ENCODE measurements around the gene GABARAP. TPM values are rescaled to one million over a fixed set of nuclear protein-coding genes. Genes with fewer than 3 reads are reported as not detected.

The GABARAP gene
- total RNA-seq, 1 experiment from 2014 or later = 228 TPM

DNA sequence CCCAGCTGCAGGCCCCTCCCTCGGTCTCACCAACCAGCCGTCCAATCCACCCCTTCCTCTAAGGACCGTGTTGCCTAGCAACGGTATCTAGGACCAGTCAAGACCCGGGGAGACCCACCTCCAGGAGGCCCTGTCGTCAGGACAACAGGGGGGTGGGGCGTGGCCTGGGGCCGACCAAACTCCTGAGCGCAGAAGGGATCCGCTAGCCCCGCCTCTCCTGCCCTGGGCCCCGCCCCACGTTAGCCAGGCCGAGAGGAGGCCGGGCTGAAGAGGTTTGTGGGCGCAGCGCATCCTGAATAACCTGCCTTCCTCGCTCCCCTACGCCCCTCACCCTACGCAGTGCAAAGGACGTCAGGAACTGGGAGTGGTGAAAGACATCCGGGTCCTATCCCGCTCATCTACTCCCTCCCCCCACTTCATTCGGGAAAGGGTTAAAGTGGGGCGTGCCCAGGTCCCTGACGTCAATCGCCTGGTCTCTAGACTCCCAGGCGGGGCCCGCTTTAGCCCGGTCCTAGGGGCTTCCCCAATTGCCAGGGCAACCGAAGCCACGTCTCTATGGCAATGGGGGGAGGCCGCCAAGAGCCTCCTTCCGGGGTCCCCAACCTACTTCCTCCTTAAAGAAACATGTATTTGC, 37.3 kb downstream of the GABARAP start:
- Mint-ChIP-seq H3K9me3 (no peaks in the 10 kb centered on the region), H3K36me3 (peaks cover 23% of the 10 kb centered on the region), H3K4me1 (peaks cover 38% of the 10 kb centered on the region), H3K4me3 (peak overlapping the region; percentile 71), H3K27me3 (ENCODE audit: low read depth) (no peaks in the 10 kb centered on the region), H3K27ac (peak overlapping the region; percentile 78)
- TF ChIP-seq, protein P1, sequence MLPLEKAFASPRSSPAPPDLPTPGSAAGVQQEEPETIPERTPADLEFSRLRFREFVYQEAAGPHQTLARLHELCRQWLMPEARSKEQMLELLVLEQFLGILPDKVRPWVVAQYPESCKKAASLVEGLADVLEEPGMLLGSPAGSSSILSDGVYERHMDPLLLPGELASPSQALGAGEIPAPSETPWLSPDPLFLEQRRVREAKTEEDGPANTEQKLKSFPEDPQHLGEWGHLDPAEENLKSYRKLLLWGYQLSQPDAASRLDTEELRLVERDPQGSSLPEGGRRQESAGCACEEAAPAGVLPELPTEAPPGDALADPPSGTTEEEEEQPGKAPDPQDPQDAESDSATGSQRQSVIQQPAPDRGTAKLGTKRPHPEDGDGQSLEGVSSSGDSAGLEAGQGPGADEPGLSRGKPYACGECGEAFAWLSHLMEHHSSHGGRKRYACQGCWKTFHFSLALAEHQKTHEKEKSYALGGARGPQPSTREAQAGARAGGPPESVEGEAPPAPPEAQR (CRISPR knock-in tag; IDR thresholded peaks at IDR 0.05) = no peak
- TF ChIP-seq GABPB1 (CRISPR knock-in tag; IDR thresholded peaks at IDR 0.05) = no peak
- TF ChIP-seq CREM (CRISPR knock-in tag; IDR thresholded peaks at IDR 0.05) = peak; percentile 81; the same call in 1 of the 2 replicates
- TF ChIP-seq EMX1 (CRISPR knock-in tag; IDR thresholded peaks at IDR 0.05) = no peak
- TF ChIP-seq, protein P2, sequence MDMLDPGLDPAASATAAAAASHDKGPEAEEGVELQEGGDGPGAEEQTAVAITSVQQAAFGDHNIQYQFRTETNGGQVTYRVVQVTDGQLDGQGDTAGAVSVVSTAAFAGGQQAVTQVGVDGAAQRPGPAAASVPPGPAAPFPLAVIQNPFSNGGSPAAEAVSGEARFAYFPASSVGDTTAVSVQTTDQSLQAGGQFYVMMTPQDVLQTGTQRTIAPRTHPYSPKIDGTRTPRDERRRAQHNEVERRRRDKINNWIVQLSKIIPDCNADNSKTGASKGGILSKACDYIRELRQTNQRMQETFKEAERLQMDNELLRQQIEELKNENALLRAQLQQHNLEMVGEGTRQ (CRISPR knock-in tag; IDR thresholded peaks at IDR 0.05) = peak; percentile 34; the same call in 1 of the 2 replicates
- TF ChIP-seq ZBTB21 (CRISPR knock-in tag; IDR thresholded peaks at IDR 0.05; ENCODE audit: borderline replicate concordance) = peak; percentile 86
- TF ChIP-seq SMAD4 (CRISPR knock-in tag; IDR thresholded peaks at IDR 0.05) = no peak
- TF ChIP-seq SP1 (CRISPR knock-in tag; conservative IDR thresholded peaks at IDR 0.05) = peak; percentile 93
- DNase-seq (ENCODE audit: low spot score) (peak; percentile 98), ATAC-seq (peak; percentile 81)
- ChIA-PET POLR2A (interaction anchor here (0.5 kb wide), 1 partner anchor 37 kb away, joined by 3 read pairs; no protein-coding TSS in a partner anchor), CTCF (interaction anchor here (1.3 kb wide), 1 partner anchor 9 kb away, joined by 4 read pairs; no protein-coding TSS in a partner anchor)

DNA sequence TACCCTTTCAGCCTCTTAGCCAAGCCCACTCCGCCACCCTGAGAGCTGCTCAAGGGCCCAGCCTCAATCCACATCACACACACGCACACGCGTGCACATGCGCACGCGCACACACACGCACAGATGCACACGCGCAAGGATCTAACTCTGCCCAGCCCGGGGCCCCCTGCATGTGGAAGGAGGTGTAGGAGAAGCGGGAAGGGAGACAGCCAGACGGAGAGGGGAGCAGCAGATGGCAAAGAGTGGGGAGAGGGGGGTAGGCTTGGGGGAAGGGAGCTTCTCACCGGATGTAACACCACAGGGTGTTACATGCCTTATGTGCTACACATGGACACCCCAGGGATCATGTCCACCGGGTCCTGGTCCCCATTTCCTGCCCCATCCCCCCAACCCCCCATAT, 37.9 kb downstream of the GABARAP start:
- no peak for ATAC-seq
- ChIA-PET POLR2A (interaction anchor here (0.5 kb wide), 1 partner anchor 37 kb away, joined by 3 read pairs; no protein-coding TSS in a partner anchor), CTCF (interaction anchor here (0.6 to 1.3 kb wide), 2 partner anchors 10 to 13 kb away, joined by 3 to 4 read pairs; no protein-coding TSS in a partner anchor)
- Mint-ChIP-seq H3K36me3 (peaks cover 24% of the 10 kb centered on the region), H3K4me1 (peaks cover 37% of the 10 kb centered on the region), H3K27me3 (ENCODE audit: low read depth) (no peaks in the 10 kb centered on the region), H3K9me3 (no peaks in the 10 kb centered on the region), H3K4me3 (peak overlapping the region; percentile 71), H3K27ac (peak overlapping the region; percentile 78; the same call in 1 of the 2 replicates)
- no peak for TF ChIP-seq PRRX2 (CRISPR knock-in tag; IDR thresholded peaks at IDR 0.05)
- TF ChIP-seq TEAD4 (CRISPR knock-in tag; IDR thresholded peaks at IDR 0.05) = no peak
- TF ChIP-seq NFYB (CRISPR knock-in tag; conservative IDR thresholded peaks at IDR 0.05; ENCODE audit: low read depth) = no peak
- TF ChIP-seq JUN (CRISPR knock-in tag; IDR thresholded peaks at IDR 0.05) = no peak
- 0 out of 2 replicates have a peak, but pooled peaks have one; percentile 39 for TF ChIP-seq FOXP1 (CRISPR knock-in tag; IDR thresholded peaks at IDR 0.05; ENCODE audit: borderline replicate concordance)
- no peak for TF ChIP-seq ZNF263 (CRISPR knock-in tag; IDR thresholded peaks at IDR 0.05; ENCODE audit: low read depth)
- 0 out of 2 replicates have a peak, but pooled peaks have one; percentile 14 for TF ChIP-seq NFE2L1 (CRISPR knock-in tag; IDR thresholded peaks at IDR 0.05)
- no peak for DNase-seq (ENCODE audit: low spot score)

DNA sequence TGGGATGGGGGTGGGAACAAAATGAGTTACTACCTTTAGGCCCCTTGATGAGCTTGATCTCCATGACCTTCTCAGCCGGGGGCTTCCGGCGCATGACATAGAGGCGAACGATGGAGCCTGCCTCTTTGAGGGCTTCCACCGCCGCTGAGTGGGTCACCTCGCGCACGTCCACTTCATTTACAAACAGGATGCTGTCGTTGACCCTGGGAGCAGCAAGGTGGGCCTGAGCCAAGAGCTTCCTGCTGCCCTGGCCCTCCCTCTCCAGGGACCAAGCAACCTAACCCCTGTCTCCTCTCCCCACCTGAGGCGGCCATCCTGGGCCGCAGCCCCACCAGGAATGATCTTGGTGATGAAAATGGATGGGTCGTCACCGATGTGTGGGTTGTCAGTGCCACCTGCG, 38.9 kb downstream of the GABARAP start:
- ATAC-seq (no peak), DNase-seq (ENCODE audit: low spot score) (no peak)
- CTCF ChIA-PET = no interaction called here
- POLR2A ChIA-PET = no interaction called here
- H3K36me3 Mint-ChIP-seq = peaks cover 24% of the 10 kb centered on the region
- no peak for TF ChIP-seq TCF7 (CRISPR knock-in tag; IDR thresholded peaks at IDR 0.05; ENCODE audit: low read depth)
- no peak for TF ChIP-seq RORB (CRISPR knock-in tag; IDR thresholded peaks at IDR 0.05)
- no peak for TF ChIP-seq SMAD4 (CRISPR knock-in tag; IDR thresholded peaks at IDR 0.05)
- TF ChIP-seq, protein P3, sequence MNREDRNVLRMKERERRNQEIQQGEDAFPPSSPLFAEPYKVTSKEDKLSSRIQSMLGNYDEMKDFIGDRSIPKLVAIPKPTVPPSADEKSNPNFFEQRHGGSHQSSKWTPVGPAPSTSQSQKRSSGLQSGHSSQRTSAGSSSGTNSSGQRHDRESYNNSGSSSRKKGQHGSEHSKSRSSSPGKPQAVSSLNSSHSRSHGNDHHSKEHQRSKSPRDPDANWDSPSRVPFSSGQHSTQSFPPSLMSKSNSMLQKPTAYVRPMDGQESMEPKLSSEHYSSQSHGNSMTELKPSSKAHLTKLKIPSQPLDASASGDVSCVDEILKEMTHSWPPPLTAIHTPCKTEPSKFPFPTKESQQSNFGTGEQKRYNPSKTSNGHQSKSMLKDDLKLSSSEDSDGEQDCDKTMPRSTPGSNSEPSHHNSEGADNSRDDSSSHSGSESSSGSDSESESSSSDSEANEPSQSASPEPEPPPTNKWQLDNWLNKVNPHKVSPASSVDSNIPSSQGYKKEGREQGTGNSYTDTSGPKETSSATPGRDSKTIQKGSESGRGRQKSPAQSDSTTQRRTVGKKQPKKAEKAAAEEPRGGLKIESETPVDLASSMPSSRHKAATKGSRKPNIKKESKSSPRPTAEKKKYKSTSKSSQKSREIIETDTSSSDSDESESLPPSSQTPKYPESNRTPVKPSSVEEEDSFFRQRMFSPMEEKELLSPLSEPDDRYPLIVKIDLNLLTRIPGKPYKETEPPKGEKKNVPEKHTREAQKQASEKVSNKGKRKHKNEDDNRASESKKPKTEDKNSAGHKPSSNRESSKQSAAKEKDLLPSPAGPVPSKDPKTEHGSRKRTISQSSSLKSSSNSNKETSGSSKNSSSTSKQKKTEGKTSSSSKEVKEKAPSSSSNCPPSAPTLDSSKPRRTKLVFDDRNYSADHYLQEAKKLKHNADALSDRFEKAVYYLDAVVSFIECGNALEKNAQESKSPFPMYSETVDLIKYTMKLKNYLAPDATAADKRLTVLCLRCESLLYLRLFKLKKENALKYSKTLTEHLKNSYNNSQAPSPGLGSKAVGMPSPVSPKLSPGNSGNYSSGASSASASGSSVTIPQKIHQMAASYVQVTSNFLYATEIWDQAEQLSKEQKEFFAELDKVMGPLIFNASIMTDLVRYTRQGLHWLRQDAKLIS (CRISPR knock-in tag; IDR thresholded peaks at IDR 0.05; ENCODE audit: borderline replicate concordance) = no peak
- TF ChIP-seq, protein P4, sequence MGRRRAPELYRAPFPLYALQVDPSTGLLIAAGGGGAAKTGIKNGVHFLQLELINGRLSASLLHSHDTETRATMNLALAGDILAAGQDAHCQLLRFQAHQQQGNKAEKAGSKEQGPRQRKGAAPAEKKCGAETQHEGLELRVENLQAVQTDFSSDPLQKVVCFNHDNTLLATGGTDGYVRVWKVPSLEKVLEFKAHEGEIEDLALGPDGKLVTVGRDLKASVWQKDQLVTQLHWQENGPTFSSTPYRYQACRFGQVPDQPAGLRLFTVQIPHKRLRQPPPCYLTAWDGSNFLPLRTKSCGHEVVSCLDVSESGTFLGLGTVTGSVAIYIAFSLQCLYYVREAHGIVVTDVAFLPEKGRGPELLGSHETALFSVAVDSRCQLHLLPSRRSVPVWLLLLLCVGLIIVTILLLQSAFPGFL (CRISPR knock-in tag; IDR thresholded peaks at IDR 0.05; ENCODE audit: borderline replicate concordance) = no peak
- no peak for TF ChIP-seq GABPB1 (CRISPR knock-in tag; IDR thresholded peaks at IDR 0.05)
- TF ChIP-seq NR1H2 (CRISPR knock-in tag; IDR thresholded peaks at IDR 0.05) = no peak
- TF ChIP-seq, protein P5, sequence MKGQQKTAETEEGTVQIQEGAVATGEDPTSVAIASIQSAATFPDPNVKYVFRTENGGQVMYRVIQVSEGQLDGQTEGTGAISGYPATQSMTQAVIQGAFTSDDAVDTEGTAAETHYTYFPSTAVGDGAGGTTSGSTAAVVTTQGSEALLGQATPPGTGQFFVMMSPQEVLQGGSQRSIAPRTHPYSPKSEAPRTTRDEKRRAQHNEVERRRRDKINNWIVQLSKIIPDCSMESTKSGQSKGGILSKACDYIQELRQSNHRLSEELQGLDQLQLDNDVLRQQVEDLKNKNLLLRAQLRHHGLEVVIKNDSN (CRISPR knock-in tag; IDR thresholded peaks at IDR 0.05) = no peak
- TF ChIP-seq EMX1 (CRISPR knock-in tag; IDR thresholded peaks at IDR 0.05) = no peak
- TF ChIP-seq, protein P6, sequence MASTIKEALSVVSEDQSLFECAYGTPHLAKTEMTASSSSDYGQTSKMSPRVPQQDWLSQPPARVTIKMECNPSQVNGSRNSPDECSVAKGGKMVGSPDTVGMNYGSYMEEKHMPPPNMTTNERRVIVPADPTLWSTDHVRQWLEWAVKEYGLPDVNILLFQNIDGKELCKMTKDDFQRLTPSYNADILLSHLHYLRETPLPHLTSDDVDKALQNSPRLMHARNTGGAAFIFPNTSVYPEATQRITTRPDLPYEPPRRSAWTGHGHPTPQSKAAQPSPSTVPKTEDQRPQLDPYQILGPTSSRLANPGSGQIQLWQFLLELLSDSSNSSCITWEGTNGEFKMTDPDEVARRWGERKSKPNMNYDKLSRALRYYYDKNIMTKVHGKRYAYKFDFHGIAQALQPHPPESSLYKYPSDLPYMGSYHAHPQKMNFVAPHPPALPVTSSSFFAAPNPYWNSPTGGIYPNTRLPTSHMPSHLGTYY (CRISPR knock-in tag; IDR thresholded peaks at IDR 0.05) = no peak
- TF ChIP-seq RELA (CRISPR knock-in tag; IDR thresholded peaks at IDR 0.05; ENCODE audit: borderline replicate concordance) = no peak
- H3K27me3 Mint-ChIP-seq (ENCODE audit: low read depth) = no peaks in the 10 kb centered on the region
- H3K27ac Mint-ChIP-seq = no peak overlapping the region
- no peaks in the 10 kb centered on the region for H3K9me3 Mint-ChIP-seq
- H3K4me1 Mint-ChIP-seq = peaks cover 28% of the 10 kb centered on the region
- H3K4me3 Mint-ChIP-seq = peak overlapping the region; percentile 71; the same call in 1 of the 2 replicates

All from WTC11 (cell line).